Sigmoid colon (tissue), 7 donors: ENCODE data around the gene ALX4. TPM values are rescaled to one million over a fixed set of nuclear protein-coding genes. Genes with fewer than 3 reads are reported as not detected.

Experiments
- DNase-seq: peaks from one replicate; pipeline ENCODE4 v3.0.0-alpha.2; 2019
- H3K27ac ChIP-seq, 4 donors: fragments of 200-600 bp; sonication (generic); one replicate each; pipeline ENCODE4 v1.5.1; 2016 to 2019; ENCODE audit warnings: mild to moderate bottlenecking in 1 of 4
- H3K27me3 ChIP-seq, 3 donors: fragments of 200-600 bp; sonication (generic); one replicate each; pipeline ENCODE4 v1.5.1; 2019; ENCODE audit warnings: mild to moderate bottlenecking in 1 of 3
- H3K36me3 ChIP-seq, 4 donors: fragments of 200-600 bp; sonication (generic); one replicate each; pipeline ENCODE4 v1.5.1; 2016 to 2019
- H3K4me1 ChIP-seq, 4 donors: fragments of 200-600 bp; sonication (generic); one replicate each; pipeline ENCODE4 v1.5.1; 2017 to 2019
- H3K4me3 ChIP-seq, 4 donors: fragments of 200-600 bp; sonication (generic); one replicate each; pipeline ENCODE4 v1.5.1; 2017 to 2019; ENCODE audit warnings: mild to moderate bottlenecking in 2 of 4, moderate library complexity in 1 of 4
- H3K9me3 ChIP-seq, 4 donors: fragments of 200-600 bp in 3 of 4; sonication (generic) in 3 of 4; one replicate each; pipeline versions ENCODE4 v1.5.1 to v1.6.1; 2013 to 2019
- EP300 ChIP-seq, 4 donors: sonication (generic); formaldehyde crosslinking; IDR thresholded peaks; one replicate each; pipeline ENCODE4 v1.6.1; 2017; ENCODE audit warnings: antibody characterized with exemption in 4 of 4
- POLR2A ChIP-seq, 2 donors: fragments of 450-650 bp; IDR thresholded peaks; one replicate each; pipeline ENCODE4 v1.6.1; 2016; ENCODE audit warnings: antibody characterized with exemption in 2 of 2, mild to moderate bottlenecking in 2 of 2, moderate library complexity in 2 of 2
- POLR2AphosphoS5 ChIP-seq, 4 donors: sonication (generic); formaldehyde crosslinking; IDR thresholded peaks; one replicate each; pipeline ENCODE4 v1.6.1; 2017; ENCODE audit warnings: antibody characterized with exemption in 4 of 4
- WGBS, 2 donors: extraction: QIAGEN DNeasy Blood & Tissue Kit; methylation state at CpG; one replicate each; pipeline ENCODE4 v1.1.7; 2013; 5-methylcytosine and 5-hydroxymethylcytosine counted together
- intact Hi-C: fragments of 100-400 bp; cut with DNase I; formaldehyde crosslinking; loops from one replicate; pipeline ENCODE4 v1.15.1; 2023
- polyA plus RNA-seq, 3 donors: library from polyadenylated mRNA; stranded (reverse); fragments of 200-250 nt; gene quantifications; one replicate each; pipeline ENCODE4 v1.2.3, GENCODE V29; 2013
- total RNA-seq, 4 donors: library from RNA; depleted of rRNA; stranded (reverse); fragments of >200 nt; gene quantifications; one replicate each; pipeline ENCODE4 v1.1.0, GENCODE V29; 2016
- TF ChIP-seq, protein P1 (sequence below), 4 experiments: fragments of 450-650 bp in 3 of 4; fragments of 200-600 bp in 1 of 4; IDR thresholded peaks; one replicate each; pipeline ENCODE4 v1.5.1; 2016 to 2019; ENCODE audit warnings: antibody characterized with exemption in 4 of 4, mild to moderate bottlenecking in 3 of 4, moderate library complexity in 2 of 4
- donor health status: healthy with polysubstance abuse.
- donor health status: Bipolar disorder and iron deficiency.
- donor health status: healthy.

Gene ALX4
- total and polyA plus RNA-seq, 7 donors = not detected

DNA sequence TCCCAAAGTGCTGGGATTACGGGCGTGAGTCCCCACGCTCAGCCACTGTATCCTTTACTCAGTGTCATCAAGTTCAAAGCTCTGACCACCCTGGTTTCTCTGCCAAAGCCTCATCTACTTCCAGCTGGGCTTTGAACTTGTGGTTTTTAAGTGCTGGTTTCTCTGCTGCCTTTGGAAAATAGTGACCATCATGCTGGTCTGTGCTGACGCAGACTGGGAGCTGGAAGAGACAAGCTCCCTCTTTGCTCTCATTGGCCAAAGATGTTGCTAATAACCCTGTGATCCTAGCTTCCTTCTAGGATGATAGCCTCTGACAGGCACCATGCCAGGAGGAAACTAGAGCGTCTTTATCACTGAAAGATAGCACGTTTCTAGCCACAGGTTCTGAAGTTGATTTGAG is 62.4 kb downstream of the ALX4 start:
- Histone ChIP-seq H3K4me1 (peaks cover 0 to 25% (median 16%) of the 10 kb centered on the region in 4 donors), H3K27me3 (no peaks in the 10 kb centered on the region), H3K4me3 (no peak overlapping the region), H3K27ac (no peak overlapping the region), H3K36me3 (peaks cover 0 to 10% (median 0%) of the 10 kb centered on the region in 4 donors), H3K9me3 (peaks cover 0 to 4% (median 0%) of the 10 kb centered on the region in 4 donors)
- no peak for DNase-seq
- WGBS, 2 donors = 71 to 77% methylated on average over 6 of the region's 6 CpGs
- TF ChIP-seq POLR2A (IDR thresholded peaks at IDR 0.05) (no peak), POLR2AphosphoS5 (IDR thresholded peaks at IDR 0.05) (no peak), EP300 (IDR thresholded peaks at IDR 0.05) (no peak)
- TF ChIP-seq, protein P1, sequence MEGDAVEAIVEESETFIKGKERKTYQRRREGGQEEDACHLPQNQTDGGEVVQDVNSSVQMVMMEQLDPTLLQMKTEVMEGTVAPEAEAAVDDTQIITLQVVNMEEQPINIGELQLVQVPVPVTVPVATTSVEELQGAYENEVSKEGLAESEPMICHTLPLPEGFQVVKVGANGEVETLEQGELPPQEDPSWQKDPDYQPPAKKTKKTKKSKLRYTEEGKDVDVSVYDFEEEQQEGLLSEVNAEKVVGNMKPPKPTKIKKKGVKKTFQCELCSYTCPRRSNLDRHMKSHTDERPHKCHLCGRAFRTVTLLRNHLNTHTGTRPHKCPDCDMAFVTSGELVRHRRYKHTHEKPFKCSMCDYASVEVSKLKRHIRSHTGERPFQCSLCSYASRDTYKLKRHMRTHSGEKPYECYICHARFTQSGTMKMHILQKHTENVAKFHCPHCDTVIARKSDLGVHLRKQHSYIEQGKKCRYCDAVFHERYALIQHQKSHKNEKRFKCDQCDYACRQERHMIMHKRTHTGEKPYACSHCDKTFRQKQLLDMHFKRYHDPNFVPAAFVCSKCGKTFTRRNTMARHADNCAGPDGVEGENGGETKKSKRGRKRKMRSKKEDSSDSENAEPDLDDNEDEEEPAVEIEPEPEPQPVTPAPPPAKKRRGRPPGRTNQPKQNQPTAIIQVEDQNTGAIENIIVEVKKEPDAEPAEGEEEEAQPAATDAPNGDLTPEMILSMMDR (IDR thresholded peaks at IDR 0.05) = no peak
- intact Hi-C loops = no loop called here

DNA sequence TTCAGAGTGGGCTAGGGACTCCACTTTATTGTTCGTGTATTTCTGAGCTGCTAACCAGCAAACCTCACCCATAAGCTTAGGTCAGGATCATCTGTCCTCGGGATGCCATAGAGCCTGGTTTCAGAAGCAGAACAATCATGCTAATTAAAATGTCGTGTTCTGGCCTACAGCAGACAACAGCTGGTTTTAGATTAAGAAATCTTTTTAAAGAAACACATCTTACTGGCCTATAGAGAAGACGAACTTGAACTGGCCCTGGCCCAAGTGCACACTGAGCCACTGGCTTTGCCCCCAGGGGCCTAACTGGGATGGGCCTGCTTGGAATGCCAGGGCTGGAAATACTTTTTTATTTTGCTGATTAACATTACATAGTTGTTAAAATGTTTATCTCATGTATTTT is 63.2 kb downstream of the ALX4 start:
- Histone ChIP-seq H3K4me3 (no peak overlapping the region), H3K4me1 (peaks cover 0 to 25% (median 16%) of the 10 kb centered on the region in 4 donors), H3K36me3 (peaks cover 0 to 10% (median 0%) of the 10 kb centered on the region in 4 donors), H3K27ac (no peak overlapping the region), H3K9me3 (no peaks in the 10 kb centered on the region), H3K27me3 (no peaks in the 10 kb centered on the region)
- no peak for DNase-seq
- intact Hi-C loops = no loop called here
- TF ChIP-seq, protein P1 (IDR thresholded peaks at IDR 0.05) = no peak
- no peak for TF ChIP-seq POLR2AphosphoS5 (IDR thresholded peaks at IDR 0.05)
- no peak for TF ChIP-seq POLR2A (IDR thresholded peaks at IDR 0.05)
- no peak for TF ChIP-seq EP300 (IDR thresholded peaks at IDR 0.05)
- 78 to 87% methylated on average over 4 of the region's 4 CpGs for WGBS, 2 donors

DNA sequence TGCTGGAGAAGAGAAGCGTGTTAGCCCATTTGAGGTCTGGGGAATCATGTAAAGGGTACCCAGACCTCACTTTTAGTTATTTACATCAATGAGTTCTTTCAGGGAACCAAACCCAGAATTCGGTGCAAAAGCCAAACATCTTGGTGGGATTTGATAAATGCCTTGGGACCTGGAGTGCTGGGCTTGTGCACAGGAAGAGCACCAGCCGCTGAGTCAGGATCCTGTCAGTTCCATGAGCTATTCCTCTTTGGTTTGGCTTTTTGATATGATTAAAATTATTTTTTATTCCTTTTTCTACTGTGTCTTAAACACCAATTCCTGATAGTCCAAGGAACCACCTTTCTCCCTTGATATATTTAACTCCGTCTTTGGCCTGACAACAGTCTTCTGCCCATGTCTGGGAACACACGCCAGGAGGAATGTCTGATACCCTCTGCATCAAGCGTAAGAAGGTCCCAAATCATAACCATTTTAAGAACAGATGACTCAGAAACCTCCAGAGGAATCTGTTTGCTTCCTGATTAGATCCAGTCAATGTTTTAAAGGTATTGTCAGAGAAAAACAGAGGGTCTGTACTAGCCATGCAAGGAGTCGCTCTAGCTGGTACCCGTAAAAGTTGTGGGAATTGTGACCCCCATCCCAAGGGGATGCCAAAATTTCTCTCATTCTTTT is 65.2 kb downstream of the ALX4 start:
- Histone ChIP-seq H3K27ac (no peak overlapping the region), H3K9me3 (no peaks in the 10 kb centered on the region), H3K4me1 (peaks cover 0 to 25% (median 16%) of the 10 kb centered on the region in 4 donors), H3K36me3 (peaks cover 0 to 10% (median 0%) of the 10 kb centered on the region in 4 donors), H3K27me3 (no peaks in the 10 kb centered on the region), H3K4me3 (no peak overlapping the region)
- TF ChIP-seq EP300 (IDR thresholded peaks at IDR 0.05) (no peak), POLR2A (IDR thresholded peaks at IDR 0.05) (no peak)
- peak; percentile 20 for DNase-seq
- WGBS, 2 donors = 93 to 98% methylated on average over 8 of the region's 8 CpGs
- intact Hi-C loops = no loop called here

DNA sequence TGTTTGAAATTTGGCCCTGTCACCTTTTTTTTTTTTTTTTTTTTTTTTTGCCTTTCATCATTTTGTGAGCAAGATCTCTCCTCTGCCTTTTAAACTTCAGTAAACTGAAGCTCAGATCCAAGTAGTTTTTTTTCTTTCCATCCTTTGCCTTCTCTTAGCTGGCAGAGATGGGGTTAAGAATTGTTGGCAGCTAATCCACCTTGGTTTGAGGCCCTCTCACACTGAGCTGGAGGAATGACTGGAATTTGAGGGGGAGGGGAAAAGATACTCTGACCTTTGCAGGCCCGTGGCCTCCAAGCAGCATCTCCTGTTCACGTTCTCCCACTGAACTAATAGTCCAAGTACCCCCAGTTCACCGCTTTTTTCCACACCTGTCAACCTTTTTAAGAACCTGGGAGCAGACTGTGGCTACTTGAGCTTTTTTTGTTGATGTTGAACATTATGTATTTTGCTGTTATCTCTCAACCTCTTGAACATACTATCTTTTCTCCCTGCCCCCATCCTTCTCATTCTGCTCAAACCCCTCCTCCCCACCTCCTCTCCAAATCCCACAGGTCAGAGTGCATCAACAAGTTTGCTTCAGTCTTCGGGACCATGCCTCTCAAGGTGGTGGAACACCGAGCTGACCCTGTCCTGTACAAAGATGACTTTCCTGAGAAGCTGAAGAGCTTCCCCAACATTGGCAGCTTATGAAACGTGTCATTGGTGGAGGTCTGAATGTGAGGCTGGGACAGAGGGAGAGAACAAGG is 66.2 kb downstream of the ALX4 start:
- Histone ChIP-seq H3K9me3 (no peaks in the 10 kb centered on the region), H3K4me3 (no peak overlapping the region), H3K36me3 (peaks cover 0 to 10% (median 0%) of the 10 kb centered on the region in 4 donors), H3K27ac (no peak overlapping the region), H3K27me3 (no peaks in the 10 kb centered on the region), H3K4me1 (peaks cover 0 to 25% (median 16%) of the 10 kb centered on the region in 4 donors)
- DNase-seq = no peak
- intact Hi-C loops = no loop called here
- 86 to 92% methylated on average over 6 of the region's 6 CpGs for WGBS, 2 donors
- TF ChIP-seq POLR2A (IDR thresholded peaks at IDR 0.05) (no peak), POLR2AphosphoS5 (IDR thresholded peaks at IDR 0.05) (no peak), EP300 (IDR thresholded peaks at IDR 0.05) (no peak)
- TF ChIP-seq, protein P1 (IDR thresholded peaks at IDR 0.05) = no peak

DNA sequence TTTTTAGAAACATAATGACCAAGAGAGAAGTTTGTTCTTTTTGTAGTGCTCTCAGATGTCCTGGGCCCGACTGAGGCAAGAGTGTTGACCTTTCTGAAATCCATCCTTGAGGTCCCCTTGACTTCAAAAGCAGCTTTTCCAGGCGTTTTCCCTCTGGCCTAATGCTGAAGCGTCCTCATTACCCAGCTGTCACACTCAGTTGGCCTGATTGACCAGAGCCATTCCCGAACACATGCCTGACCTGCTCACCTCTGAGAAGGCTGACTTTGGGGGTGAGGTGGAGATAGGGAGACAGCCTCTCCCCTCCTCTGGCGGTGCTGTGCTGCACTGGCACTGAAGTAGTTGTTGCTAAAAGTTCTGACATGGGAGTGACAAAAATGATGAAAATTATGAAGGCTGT is 66.9 kb downstream of the ALX4 start:
- no peak overlapping the region for H3K27ac ChIP-seq
- 85 to 86% methylated on average over 5 of the region's 5 CpGs for WGBS, 2 donors

More for the DNA sequence above, 66.9 kb downstream of the ALX4 start:
- intact Hi-C loops = no loop called here
- Histone ChIP-seq H3K36me3 (peaks cover 0 to 10% (median 0%) of the 10 kb centered on the region in 4 donors), H3K9me3 (no peaks in the 10 kb centered on the region), H3K4me3 (no peak overlapping the region), H3K27me3 (no peaks in the 10 kb centered on the region), H3K4me1 (peaks cover 0 to 25% (median 16%) of the 10 kb centered on the region in 4 donors)
- TF ChIP-seq POLR2AphosphoS5 (IDR thresholded peaks at IDR 0.05) (no peak), POLR2A (IDR thresholded peaks at IDR 0.05) (no peak), EP300 (IDR thresholded peaks at IDR 0.05) (no peak)
- TF ChIP-seq, protein P1 (IDR thresholded peaks at IDR 0.05) = no peak
- DNase-seq = peak; percentile 50
